Measurements from ENCODE around the gene SLC4A1. TPM values are rescaled to one million over a fixed set of nuclear protein-coding genes. Genes with fewer than 3 reads are reported as not detected.

Gene SLC4A1
- total and polyA plus RNA-seq, 10 donors, result 0.04 to 315 (median 10.3) TPM

GRCh38 chr17:44230140-44230539, 37.8 kb downstream of the SLC4A1 start:
- no peak for TF ChIP-seq POLR2AphosphoS5 (IDR thresholded peaks at IDR 0.05)
- TF ChIP-seq, protein P1, sequence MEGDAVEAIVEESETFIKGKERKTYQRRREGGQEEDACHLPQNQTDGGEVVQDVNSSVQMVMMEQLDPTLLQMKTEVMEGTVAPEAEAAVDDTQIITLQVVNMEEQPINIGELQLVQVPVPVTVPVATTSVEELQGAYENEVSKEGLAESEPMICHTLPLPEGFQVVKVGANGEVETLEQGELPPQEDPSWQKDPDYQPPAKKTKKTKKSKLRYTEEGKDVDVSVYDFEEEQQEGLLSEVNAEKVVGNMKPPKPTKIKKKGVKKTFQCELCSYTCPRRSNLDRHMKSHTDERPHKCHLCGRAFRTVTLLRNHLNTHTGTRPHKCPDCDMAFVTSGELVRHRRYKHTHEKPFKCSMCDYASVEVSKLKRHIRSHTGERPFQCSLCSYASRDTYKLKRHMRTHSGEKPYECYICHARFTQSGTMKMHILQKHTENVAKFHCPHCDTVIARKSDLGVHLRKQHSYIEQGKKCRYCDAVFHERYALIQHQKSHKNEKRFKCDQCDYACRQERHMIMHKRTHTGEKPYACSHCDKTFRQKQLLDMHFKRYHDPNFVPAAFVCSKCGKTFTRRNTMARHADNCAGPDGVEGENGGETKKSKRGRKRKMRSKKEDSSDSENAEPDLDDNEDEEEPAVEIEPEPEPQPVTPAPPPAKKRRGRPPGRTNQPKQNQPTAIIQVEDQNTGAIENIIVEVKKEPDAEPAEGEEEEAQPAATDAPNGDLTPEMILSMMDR (IDR thresholded peaks at IDR 0.05 in 8 of 11, conservative IDR thresholded peaks at IDR 0.05 in 3 of 11), result no peak
- no peak for TF ChIP-seq POLR2A (IDR thresholded peaks at IDR 0.05)

DNA sequence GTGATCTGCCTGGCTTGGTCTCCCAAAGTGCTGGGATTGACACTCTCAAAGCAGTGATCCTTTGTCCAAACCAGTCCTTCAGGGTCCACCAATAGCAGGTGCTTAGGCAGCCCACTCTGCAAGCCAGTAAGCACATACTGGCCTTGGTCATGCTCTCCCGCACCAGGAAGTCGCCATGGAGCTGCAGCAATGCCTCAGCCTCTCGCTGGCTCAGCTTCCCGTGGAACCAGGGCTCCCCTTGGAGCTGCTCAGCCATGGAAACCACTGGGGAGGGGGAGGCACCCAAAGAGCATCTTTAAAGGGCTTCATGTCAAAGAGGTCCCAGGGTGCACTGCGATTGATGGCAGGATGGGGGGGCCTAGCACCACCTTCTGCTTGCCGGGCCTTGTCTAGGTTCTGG, 38.8 kb downstream of the SLC4A1 start:
- Histone ChIP-seq H3K27me3 (replicated peaks in 1 of 7) (no peaks in the 10 kb centered on the region), H3K27ac (no peak overlapping the region), H3K4me1 (peaks cover 0 to 2% (median 0%) of the 10 kb centered on the region in 6 donors), H3K4me3 (no peak overlapping the region), H3K36me3 (no peaks in the 10 kb centered on the region), H3K9me3 (no peaks in the 10 kb centered on the region)
- intact Hi-C loops (cut with DNase I; ENCODE audit: low total_unique reads), result loop anchor here (10.0 kb wide), 1 partner anchor 46 kb away; no protein-coding TSS in a partner anchor
- 69 to 100% (median 90%) methylated on average over 4 to 6 of the region's 6 CpGs for WGBS, 5 donors
- TF ChIP-seq POLR2AphosphoS5 (IDR thresholded peaks at IDR 0.05), result no peak
- TF ChIP-seq POLR2A (IDR thresholded peaks at IDR 0.05), result no peak
- TF ChIP-seq, protein P1 (IDR thresholded peaks at IDR 0.05 in 8 of 11, conservative IDR thresholded peaks at IDR 0.05 in 3 of 11), result no peak
- DNase-seq, result no peak

More at GRCh38 chr17:44230140-44230539, 37.8 kb downstream of the SLC4A1 start:
- Histone ChIP-seq H3K9me3 (no peaks in the 10 kb centered on the region), H3K4me3 (no peak overlapping the region), H3K27ac (no peak overlapping the region), H3K4me1 (peaks cover 0 to 10% (median 3%) of the 10 kb centered on the region in 6 donors), H3K27me3 (replicated peaks in 1 of 7) (no peaks in the 10 kb centered on the region), H3K36me3 (no peaks in the 10 kb centered on the region)
- no peak for DNase-seq
- intact Hi-C loops (cut with DNase I; ENCODE audit: low total_unique reads), result no loop called here
- WGBS, 5 donors, result 70 to 85% (median 82%) methylated on average over 8 to 9 of the region's 9 CpGs

GRCh38 chr17:44223541-44224071, 44.3 kb downstream of the SLC4A1 start:
- intact Hi-C loops (cut with DNase I; ENCODE audit: low total_unique reads), result loop anchor here (10.0 kb wide), 1 partner anchor 51 kb away; no protein-coding TSS in a partner anchor
- H3K36me3 ChIP-seq, result no peaks in the 10 kb centered on the region
- no peaks in the 10 kb centered on the region for H3K9me3 ChIP-seq
- H3K27ac ChIP-seq, result peak overlapping the region in 5 of 8 donors; percentile 15 to 100 (median 97)
- DNase-seq, result no peak
- no peaks in the 10 kb centered on the region for H3K27me3 ChIP-seq (replicated peaks in 1 of 7)
- WGBS, 5 donors, result 54 to 79% (median 68%) methylated on average over 7 of the region's 7 CpGs
- H3K4me3 ChIP-seq, result no peak overlapping the region
- peak in 2 of 3 donors; percentile 25 to 49 for TF ChIP-seq POLR2AphosphoS5 (IDR thresholded peaks at IDR 0.05)
- TF ChIP-seq, protein P1 (IDR thresholded peaks at IDR 0.05 in 8 of 11, conservative IDR thresholded peaks at IDR 0.05 in 3 of 11), result no peak
- TF ChIP-seq POLR2A (IDR thresholded peaks at IDR 0.05), result no peak
- peaks cover 10 to 31% (median 24%) of the 10 kb centered on the region in 6 donors for H3K4me1 ChIP-seq

DNA sequence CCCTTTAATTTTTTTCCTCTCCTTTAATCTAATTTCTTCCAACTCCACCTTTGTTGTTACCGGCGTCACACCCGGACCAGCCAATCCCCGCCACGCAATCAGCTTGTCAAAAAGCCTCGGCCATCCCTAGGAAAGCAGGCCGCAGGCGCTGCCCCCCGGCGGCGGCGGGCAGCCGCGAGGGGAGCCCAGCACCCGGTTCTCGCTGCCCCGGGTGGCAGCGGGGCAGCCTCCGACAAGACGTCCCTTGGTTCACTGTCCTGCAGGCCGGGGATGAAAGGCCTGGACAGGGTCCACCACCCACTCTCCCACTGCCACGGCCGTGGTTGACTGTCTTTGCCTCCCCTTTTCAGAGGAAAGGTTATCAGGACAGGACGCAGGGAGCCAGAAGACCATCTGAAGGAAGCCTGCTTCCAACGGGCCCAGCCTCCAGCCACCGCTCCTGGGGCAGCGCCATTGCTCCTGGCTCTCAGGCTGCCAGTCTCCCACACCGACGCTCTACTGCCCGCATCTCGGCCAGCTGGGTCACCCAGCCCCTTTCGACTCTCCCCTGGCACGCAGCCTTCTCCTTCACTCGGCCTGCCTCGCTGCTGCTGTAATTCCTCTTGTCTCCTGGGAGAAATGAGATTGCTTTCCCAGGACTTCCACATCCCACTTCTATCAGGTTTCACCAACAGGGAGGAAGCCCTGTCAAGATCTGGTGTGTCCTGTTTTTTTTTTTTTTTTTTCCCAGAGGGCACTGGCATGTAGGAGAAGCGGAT, 45.6 kb downstream of the SLC4A1 start:
- Histone ChIP-seq H3K36me3 (peaks cover 0 to 5% (median 0%) of the 10 kb centered on the region in 6 donors), H3K27ac (peak overlapping the region; percentile 97 to 100 (median 99)), H3K27me3 (replicated peaks in 1 of 7) (no peaks in the 10 kb centered on the region), H3K4me1 (peaks cover 18 to 42% (median 35%) of the 10 kb centered on the region in 6 donors), H3K4me3 (peak overlapping the region; percentile 75 to 96 (median 87)), H3K9me3 (no peaks in the 10 kb centered on the region)
- DNase-seq, result peak; percentile 92
- 6 to 10% (median 6%) methylated on average over 29 to 36 of the region's 36 CpGs for WGBS, 5 donors
- TF ChIP-seq POLR2AphosphoS5 (IDR thresholded peaks at IDR 0.05) (peak; percentile 62 to 87 (median 83)), POLR2A (IDR thresholded peaks at IDR 0.05) (peak in 1 of 3 donors; percentile 68)
- TF ChIP-seq, protein P1 (IDR thresholded peaks at IDR 0.05 in 8 of 11, conservative IDR thresholded peaks at IDR 0.05 in 3 of 11), result peak in 6 of 11 experiments; percentile 23 to 42 (median 32)
- intact Hi-C loops (cut with DNase I; ENCODE audit: low total_unique reads), result loop anchor here (10.0 kb wide), 1 partner anchor 53 kb away; no protein-coding TSS in a partner anchor

Data from spleen (tissue), 11 donors.